Panc1 (cell line): ENCODE measurements around the gene NT5M. TPM values are rescaled to one million over a fixed set of nuclear protein-coding genes. Genes with fewer than 3 reads are reported as not detected.

Experiments
- ATAC-seq: fragments of 200-7000 bp; cut with Tn5 transposase; 2 replicates; pipeline ENCODE4 v1.9.1; 2020; ENCODE audit warnings: mild to moderate bottlenecking, moderate library complexity
- BruUV-seq: library from RNA; stranded (reverse); fragments of 400-500 nt; replicated peaks from 2 replicates; lab custom pipeline; 2021; lab: Mats Ljungman, UMichigan
- CTCF ChIA-PET: fragments of 300-600 bp; sonication (Branson Sonifier 250); formaldehyde crosslinking; loops from one replicate; lab custom pipeline; 2022; ENCODE audit warnings: antibody characterized with exemption; lab: Charles Lee
- POLR2A ChIA-PET: fragments of 300-600 bp; sonication (Branson Sonifier 250); formaldehyde crosslinking; loops from one replicate; lab custom pipeline; 2022; ENCODE audit warnings: antibody characterized with exemption; lab: Charles Lee
- DNase-seq: peaks from one replicate; pipeline ENCODE4 v3.0.0-alpha.2; 2010; ENCODE audit warnings: low read depth, low spot score
- H3K27ac ChIP-seq: 2 replicates; pipeline ENCODE4 v1.5.1; 2011; ENCODE audit warnings: mild to moderate bottlenecking, low read length, inconsistent platforms
- H3K27me3 ChIP-seq: fragments of 200-500 bp; sonication (Bioruptor generic); 2 replicates; pipeline ENCODE4 v1.6.0; 2014; ENCODE audit warnings: low read length, inconsistent platforms; ENCODE audit not compliant: control insufficient read depth, insufficient read depth
- H3K36me3 ChIP-seq: fragments of 200-500 bp; sonication (Bioruptor generic); 2 replicates; pipeline ENCODE4 v1.5.1; 2014; ENCODE audit warnings: inconsistent platforms, mild to moderate bottlenecking, low read length, moderate library complexity; ENCODE audit not compliant: control insufficient read depth, insufficient read depth
- H3K4me1 ChIP-seq: 2 replicates; pipeline ENCODE4 v1.5.1; 2011; ENCODE audit warnings: inconsistent platforms, mild to moderate bottlenecking, low read length, moderate library complexity; ENCODE audit not compliant: control insufficient read depth, insufficient read depth
- H3K4me3 ChIP-seq, 2 experiments: 2 replicates each; pipeline ENCODE4 v1.5.1; 2011 to 2012; ENCODE audit warnings: low read depth in 2 of 2, low read length in 2 of 2, mild to moderate bottlenecking in 2 of 2, inconsistent platforms in 1 of 2, moderate library complexity in 1 of 2
- H3K9me3 ChIP-seq: fragments of 200-500 bp; sonication (Bioruptor generic); 2 replicates; pipeline ENCODE4 v1.5.1; 2014; ENCODE audit warnings: low read depth, mild to moderate bottlenecking, inconsistent platforms, low read length, moderate library complexity; ENCODE audit not compliant: control insufficient read depth, insufficient read depth
- CTCF ChIP-seq: fragments of 450-650 bp; IDR thresholded peaks from 2 replicates; pipeline ENCODE4 v1.5.1; 2017; ENCODE audit warnings: mild to moderate bottlenecking
- POLR2AphosphoS5 ChIP-seq: IDR thresholded peaks from 2 replicates; pipeline ENCODE4 v1.6.1; 2012; ENCODE audit warnings: mild to moderate bottlenecking, low read depth, low read length, moderate library complexity
- REST ChIP-seq, 2 experiments: IDR thresholded peaks; 2 replicates each; pipeline ENCODE4 v1.6.1; 2011 to 2012; ENCODE audit warnings: low read depth in 2 of 2, control low read depth in 1 of 2, low read length in 1 of 2, mild to moderate bottlenecking in 1 of 2, moderate library complexity in 1 of 2; ENCODE audit not compliant: insufficient read depth in 1 of 2
- SIN3A ChIP-seq: IDR thresholded peaks from 2 replicates; pipeline ENCODE4 v1.6.1; 2012; ENCODE audit warnings: low read depth, mild to moderate bottlenecking, low read length, moderate library complexity, borderline replicate concordance; ENCODE audit not compliant: insufficient read depth
- TCF7L2 ChIP-seq: IDR thresholded peaks from 2 replicates; pipeline ENCODE4 v1.6.1; 2011; ENCODE audit warnings: mild to moderate bottlenecking, low read depth, low read length, inconsistent platforms
- in situ Hi-C: cut with HindIII; loops from 2 replicates; pipeline ENCODE4 v1.10.0; 2016; ENCODE audit warnings: low sequenced_read_pairs, low pct_unique_long_range_greater_than_20kb
- intact Hi-C: fragments of 100-400 bp; cut with micrococcal nuclease; formaldehyde crosslinking; loops from one replicate; pipeline ENCODE4 v1.10.0; 2022; ENCODE audit not compliant: unreplicated experiment
- total RNA-seq: library from RNA; stranded (reverse); gene quantifications from one replicate; pipeline ENCODE4 v1.2.1, GENCODE V29; 2021; ENCODE audit not compliant: unreplicated experiment

The NT5M gene
- total RNA-seq, 1 experiment from 2014 or later, result 3.1 TPM

GRCh38 chr17:17320911-17321220 lies 17.7 kb downstream of the NT5M start:
- H3K4me1 ChIP-seq, result no peaks in the 10 kb centered on the region
- ChIA-PET CTCF (no interaction called here), POLR2A (no interaction called here)
- no peaks in the 10 kb centered on the region for H3K9me3 ChIP-seq
- no TSS peak for BruUV-seq
- ATAC-seq, result no peak
- no peak overlapping the region for H3K27ac ChIP-seq
- in situ Hi-C loops (no loop called here), intact Hi-C loops (no loop called here)
- no peaks in the 10 kb centered on the region for H3K27me3 ChIP-seq
- H3K36me3 ChIP-seq, result no peaks in the 10 kb centered on the region
- no peak overlapping the region for H3K4me3 ChIP-seq
- TF ChIP-seq POLR2AphosphoS5, result no peak
- TF ChIP-seq CTCF, result no peak
- TF ChIP-seq SIN3A, result no peak
- no peak for TF ChIP-seq REST (IDR thresholded peaks at IDR 0.05; ENCODE audit: insufficient read depth in 1 of 2, low read depth in 2 of 2, low read length in 1 of 2)
- TF ChIP-seq TCF7L2, result no peak
- DNase-seq, result no peak

DNA sequence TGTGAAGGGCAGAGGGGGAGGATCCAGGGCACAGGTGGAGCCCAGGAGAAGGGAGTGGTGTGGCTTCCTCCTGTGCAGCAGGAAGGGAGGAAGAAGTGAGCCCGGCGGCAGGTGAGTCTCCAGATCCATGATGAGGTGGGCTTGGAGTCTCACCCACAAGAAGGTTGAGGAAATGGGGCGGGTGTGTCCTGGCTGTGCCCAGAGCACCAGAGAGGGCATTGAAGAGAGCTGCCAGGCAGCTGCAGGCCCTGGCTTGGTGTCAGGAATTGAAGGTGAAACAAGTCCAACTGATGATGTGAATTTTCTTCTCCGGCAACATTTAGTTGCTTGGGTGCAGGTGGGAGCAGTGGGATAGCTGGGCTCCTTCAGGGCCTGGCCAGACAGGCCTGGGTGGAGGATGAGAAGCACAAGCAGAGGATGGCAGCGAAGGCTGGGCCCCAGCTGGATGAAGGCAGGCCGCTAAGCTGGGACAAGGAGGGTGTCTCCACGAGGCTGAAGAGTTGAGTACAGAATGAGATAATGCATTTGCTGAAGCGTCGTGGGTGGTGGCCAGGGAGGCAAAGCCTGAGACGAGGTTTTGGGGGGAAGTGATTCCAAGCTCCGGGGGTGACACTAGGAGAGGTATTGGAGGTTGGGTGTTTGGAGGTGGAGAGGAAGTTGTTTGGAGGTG lies 18.3 kb downstream of the NT5M start:
- Histone ChIP-seq H3K4me1 (no peaks in the 10 kb centered on the region), H3K36me3 (no peaks in the 10 kb centered on the region), H3K27me3 (no peaks in the 10 kb centered on the region), H3K27ac (no peak overlapping the region), H3K4me3 (no peak overlapping the region), H3K9me3 (no peaks in the 10 kb centered on the region)
- TF ChIP-seq REST (IDR thresholded peaks at IDR 0.05; ENCODE audit: insufficient read depth in 1 of 2, low read depth in 2 of 2, low read length in 1 of 2) (no peak), POLR2AphosphoS5 (no peak), TCF7L2 (no peak), SIN3A (no peak), CTCF (no peak)
- DNase-seq, result no peak
- POLR2A ChIA-PET, result no interaction called here
- in situ Hi-C loops, result no loop called here
- BruUV-seq, result no TSS peak
- intact Hi-C loops, result no loop called here
- CTCF ChIA-PET, result no interaction called here
- no peak for ATAC-seq
